Measurements from ENCODE around the gene GPC1.

Gene GPC1

GRCh38 chr2:240478346-240479110 lies 43.1 kb downstream of the GPC1 start:
- no peak for ATAC-seq
- no peak for TF ChIP-seq ESRRG (CRISPR knock-in tag; IDR thresholded peaks at IDR 0.05)
- no peak for TF ChIP-seq ZNF8 (CRISPR knock-in tag; IDR thresholded peaks at IDR 0.05)
- TF ChIP-seq BACH2 (CRISPR knock-in tag; IDR thresholded peaks at IDR 0.05; ENCODE audit: borderline replicate concordance), result no peak
- no peak for TF ChIP-seq ZNF565 (CRISPR knock-in tag; conservative IDR thresholded peaks at IDR 0.05; ENCODE audit: low read depth)
- TF ChIP-seq, protein P1, sequence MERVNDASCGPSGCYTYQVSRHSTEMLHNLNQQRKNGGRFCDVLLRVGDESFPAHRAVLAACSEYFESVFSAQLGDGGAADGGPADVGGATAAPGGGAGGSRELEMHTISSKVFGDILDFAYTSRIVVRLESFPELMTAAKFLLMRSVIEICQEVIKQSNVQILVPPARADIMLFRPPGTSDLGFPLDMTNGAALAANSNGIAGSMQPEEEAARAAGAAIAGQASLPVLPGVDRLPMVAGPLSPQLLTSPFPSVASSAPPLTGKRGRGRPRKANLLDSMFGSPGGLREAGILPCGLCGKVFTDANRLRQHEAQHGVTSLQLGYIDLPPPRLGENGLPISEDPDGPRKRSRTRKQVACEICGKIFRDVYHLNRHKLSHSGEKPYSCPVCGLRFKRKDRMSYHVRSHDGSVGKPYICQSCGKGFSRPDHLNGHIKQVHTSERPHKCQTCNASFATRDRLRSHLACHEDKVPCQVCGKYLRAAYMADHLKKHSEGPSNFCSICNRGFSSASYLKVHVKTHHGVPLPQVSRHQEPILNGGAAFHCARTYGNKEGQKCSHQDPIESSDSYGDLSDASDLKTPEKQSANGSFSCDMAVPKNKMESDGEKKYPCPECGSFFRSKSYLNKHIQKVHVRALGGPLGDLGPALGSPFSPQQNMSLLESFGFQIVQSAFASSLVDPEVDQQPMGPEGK (CRISPR knock-in tag; IDR thresholded peaks at IDR 0.05; ENCODE audit: borderline replicate concordance), result no peak
- TF ChIP-seq SNAI2 (CRISPR knock-in tag; IDR thresholded peaks at IDR 0.05), result no peak
- TF ChIP-seq ZNF70 (CRISPR knock-in tag; IDR thresholded peaks at IDR 0.05), result no peak
- TF ChIP-seq, protein P2, sequence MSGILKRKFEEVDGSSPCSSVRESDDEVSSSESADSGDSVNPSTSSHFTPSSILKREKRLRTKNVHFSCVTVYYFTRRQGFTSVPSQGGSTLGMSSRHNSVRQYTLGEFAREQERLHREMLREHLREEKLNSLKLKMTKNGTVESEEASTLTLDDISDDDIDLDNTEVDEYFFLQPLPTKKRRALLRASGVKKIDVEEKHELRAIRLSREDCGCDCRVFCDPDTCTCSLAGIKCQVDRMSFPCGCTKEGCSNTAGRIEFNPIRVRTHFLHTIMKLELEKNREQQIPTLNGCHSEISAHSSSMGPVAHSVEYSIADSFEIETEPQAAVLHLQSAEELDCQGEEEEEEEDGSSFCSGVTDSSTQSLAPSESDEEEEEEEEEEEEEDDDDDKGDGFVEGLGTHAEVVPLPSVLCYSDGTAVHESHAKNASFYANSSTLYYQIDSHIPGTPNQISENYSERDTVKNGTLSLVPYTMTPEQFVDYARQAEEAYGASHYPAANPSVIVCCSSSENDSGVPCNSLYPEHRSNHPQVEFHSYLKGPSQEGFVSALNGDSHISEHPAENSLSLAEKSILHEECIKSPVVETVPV (CRISPR knock-in tag; IDR thresholded peaks at IDR 0.05), result no peak
- no peak for TF ChIP-seq CREB5 (CRISPR knock-in tag; IDR thresholded peaks at IDR 0.05; ENCODE audit: low read depth)
- TF ChIP-seq TCF4 (CRISPR knock-in tag; IDR thresholded peaks at IDR 0.05; ENCODE audit: borderline replicate concordance), result no peak
- no peak for TF ChIP-seq TSHZ2 (CRISPR knock-in tag; IDR thresholded peaks at IDR 0.05)
- TF ChIP-seq TOX (CRISPR knock-in tag; IDR thresholded peaks at IDR 0.05; ENCODE audit: borderline replicate concordance), result no peak
- TF ChIP-seq, protein P3, sequence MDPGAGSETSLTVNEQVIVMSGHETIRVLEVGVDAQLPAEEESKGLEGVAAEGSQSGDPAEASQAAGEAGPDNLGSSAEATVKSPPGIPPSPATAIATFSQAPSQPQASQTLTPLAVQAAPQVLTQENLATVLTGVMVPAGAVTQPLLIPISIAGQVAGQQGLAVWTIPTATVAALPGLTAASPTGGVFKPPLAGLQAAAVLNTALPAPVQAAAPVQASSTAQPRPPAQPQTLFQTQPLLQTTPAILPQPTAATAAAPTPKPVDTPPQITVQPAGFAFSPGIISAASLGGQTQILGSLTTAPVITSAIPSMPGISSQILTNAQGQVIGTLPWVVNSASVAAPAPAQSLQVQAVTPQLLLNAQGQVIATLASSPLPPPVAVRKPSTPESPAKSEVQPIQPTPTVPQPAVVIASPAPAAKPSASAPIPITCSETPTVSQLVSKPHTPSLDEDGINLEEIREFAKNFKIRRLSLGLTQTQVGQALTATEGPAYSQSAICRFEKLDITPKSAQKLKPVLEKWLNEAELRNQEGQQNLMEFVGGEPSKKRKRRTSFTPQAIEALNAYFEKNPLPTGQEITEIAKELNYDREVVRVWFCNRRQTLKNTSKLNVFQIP (CRISPR knock-in tag; IDR thresholded peaks at IDR 0.05; ENCODE audit: borderline replicate concordance, low read depth), result no peak
- TF ChIP-seq ZC3H10 (CRISPR knock-in tag; IDR thresholded peaks at IDR 0.05), result no peak
- TF ChIP-seq ARNTL (CRISPR knock-in tag; IDR thresholded peaks at IDR 0.05; ENCODE audit: borderline replicate concordance, low read depth), result no peak
- no peak for TF ChIP-seq PPARA (CRISPR knock-in tag; IDR thresholded peaks at IDR 0.05; ENCODE audit: borderline replicate concordance)
- no peak for TF ChIP-seq ZFP30 (CRISPR knock-in tag; IDR thresholded peaks at IDR 0.05)
- no peak for TF ChIP-seq CSDC2 (CRISPR knock-in tag; IDR thresholded peaks at IDR 0.05)
- TF ChIP-seq ISL1 (CRISPR knock-in tag; IDR thresholded peaks at IDR 0.05), result no peak

DNA sequence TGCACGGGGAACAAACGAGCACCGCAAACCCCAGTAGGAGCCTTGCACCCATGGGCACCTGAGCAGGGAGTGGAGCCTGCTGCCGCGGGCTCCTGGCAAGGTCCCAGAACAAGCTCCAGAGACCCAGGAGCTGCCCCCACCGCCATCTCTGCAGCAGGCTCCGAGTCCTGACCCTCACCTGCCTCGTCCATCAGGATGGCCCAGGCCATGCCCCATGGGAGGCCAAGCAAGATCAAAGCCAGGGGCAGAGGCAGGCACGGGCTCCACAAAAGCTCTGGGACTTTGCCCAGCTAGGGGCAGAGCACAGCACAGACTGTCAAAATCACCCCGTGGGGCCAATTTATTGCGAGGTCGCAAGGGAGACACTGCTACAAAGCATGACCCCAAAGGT lies 43.6 kb downstream of the GPC1 start:
- no peak; the same call in 2 of the 3 replicates for ATAC-seq
- TF ChIP-seq ZC3H10 (CRISPR knock-in tag; IDR thresholded peaks at IDR 0.05) (no peak), OSR1 (CRISPR knock-in tag; IDR thresholded peaks at IDR 0.05) (no peak)
